Gastroesophageal sphincter (tissue), 4 donors: ENCODE results near the gene MTMR11. TPM values are rescaled to one million over a fixed set of nuclear protein-coding genes. Genes with fewer than 3 reads are reported as not detected.

Experiments used
- ATAC-seq: fragments of 150-250 bp; one replicate; pipeline ENCODE4 v1.9.1; 2016; ENCODE audit warnings: mild to moderate bottlenecking, moderate library complexity
- H3K27ac ChIP-seq, 4 donors: fragments of 200-600 bp; sonication (generic) in 3 of 4; 1 replicate in 3 of 4; 2 replicates in 1 of 4; pipeline ENCODE4 v1.5.1; 2016 to 2019
- H3K27me3 ChIP-seq: fragments of 200-600 bp; sonication (generic); one replicate; pipeline ENCODE4 v1.5.1; 2019
- H3K36me3 ChIP-seq, 2 donors: fragments of 200-600 bp; sonication (generic); one replicate each; pipeline ENCODE4 v1.5.1; 2019; ENCODE audit warnings: control low read depth in 1 of 2
- H3K4me1 ChIP-seq, 3 donors: fragments of 200-600 bp; sonication (generic); 1 replicate in 2 of 3; 2 replicates in 1 of 3; pipeline ENCODE4 v1.5.1; 2016 to 2019; ENCODE audit warnings: control low read depth in 2 of 3
- H3K4me3 ChIP-seq, 2 donors: fragments of 200-600 bp; sonication (generic); one replicate each; pipeline ENCODE4 v1.5.1; 2019; ENCODE audit warnings: mild to moderate bottlenecking in 1 of 2, moderate library complexity in 1 of 2
- H3K9me3 ChIP-seq, 3 donors: fragments of 200-600 bp; sonication (generic); one replicate each; pipeline ENCODE4 v1.5.1; 2017 to 2019; ENCODE audit warnings: control low read depth in 2 of 3
- EP300 ChIP-seq: sonication (generic); formaldehyde crosslinking; IDR thresholded peaks from one replicate; pipeline ENCODE4 v1.6.1; 2017; ENCODE audit warnings: antibody characterized with exemption, mild to moderate bottlenecking
- POLR2A ChIP-seq, 2 donors: fragments of 450-650 bp; IDR thresholded peaks; one replicate each; pipeline ENCODE4 v1.6.1; 2017; ENCODE audit warnings: antibody characterized with exemption in 2 of 2, mild to moderate bottlenecking in 2 of 2, moderate library complexity in 1 of 2
- POLR2AphosphoS5 ChIP-seq: sonication (generic); formaldehyde crosslinking; IDR thresholded peaks from one replicate; pipeline ENCODE4 v1.6.1; 2017; ENCODE audit warnings: antibody characterized with exemption
- WGBS, 2 donors: methylation state at CpG; one replicate each; pipeline ENCODE4 v1.1.5; 2018; ENCODE audit warnings: low coverage in 1 of 2; 5-methylcytosine and 5-hydroxymethylcytosine counted together
- total RNA-seq, 4 donors: library from RNA; depleted of rRNA; stranded (reverse); fragments of >200 nt; gene quantifications; one replicate each; pipeline ENCODE4 v1.1.0, GENCODE V29; 2016
- TF ChIP-seq, protein P1 (sequence below), 4 experiments: fragments of 200-600 bp in 2 of 4; fragments of 450-650 bp in 2 of 4; sonication (generic) in 1 of 4; IDR thresholded peaks; one replicate each; pipeline ENCODE4 v1.5.1; 2017 to 2019; ENCODE audit warnings: antibody characterized with exemption in 4 of 4, mild to moderate bottlenecking in 2 of 4, moderate library complexity in 2 of 4

MTMR11 gene
- total RNA-seq, 4 donors from 2014 or later = 10.6 to 20.6 (median 14.4) TPM

- Histone ChIP-seq H3K4me3 (peak within 1 kb of the TSS; percentile 45 to 64), H3K4me1 (peaks cover 0 to 26% (median 10%) of the 10 kb centered on the region in 3 donors), H3K36me3 (peaks cover 0 to 21% of the 10 kb centered on the region in 2 donors), H3K9me3 (no peaks in the 10 kb centered on the region), H3K27me3 (no peaks in the 10 kb centered on the region), H3K27ac (peak within 1 kb of the TSS in 3 of 4 donors; percentile 34 to 60 (median 44))
- no peak for TF ChIP-seq EP300
- no peak for TF ChIP-seq POLR2AphosphoS5
- TF ChIP-seq POLR2A (IDR thresholded peaks at IDR 0.05) = peak; percentile 30 to 40
- no CpG with 5 or more reads among the region's 24 CpGs for WGBS, 2 donors
- ATAC-seq = peak; percentile 96
These were observed 19.0 kb downstream of the MTMR11 start, which contains the start of gene SV2A for GRCh38 chr1:149917571-149918144. SV2A (minus strand) TSS chr1:149917844; CDS start chr1:149913840, 4,004 bp downstream.

GRCh38 chr1:149916898-149917252 lies 19.8 kb downstream of the MTMR11 start:
- peaks cover 0 to 15% of the 10 kb centered on the region in 2 donors for H3K36me3 ChIP-seq
- peaks cover 0 to 26% (median 10%) of the 10 kb centered on the region in 3 donors for H3K4me1 ChIP-seq
- no peak for ATAC-seq
- H3K27me3 ChIP-seq = no peaks in the 10 kb centered on the region
- no peaks in the 10 kb centered on the region for H3K9me3 ChIP-seq
- peak overlapping the region in 3 of 4 donors; percentile 34 to 60 (median 35) for H3K27ac ChIP-seq
- 0 to 2% methylated on average over 6 to 7 of the region's 10 CpGs for WGBS, 2 donors
- TF ChIP-seq, protein P1, sequence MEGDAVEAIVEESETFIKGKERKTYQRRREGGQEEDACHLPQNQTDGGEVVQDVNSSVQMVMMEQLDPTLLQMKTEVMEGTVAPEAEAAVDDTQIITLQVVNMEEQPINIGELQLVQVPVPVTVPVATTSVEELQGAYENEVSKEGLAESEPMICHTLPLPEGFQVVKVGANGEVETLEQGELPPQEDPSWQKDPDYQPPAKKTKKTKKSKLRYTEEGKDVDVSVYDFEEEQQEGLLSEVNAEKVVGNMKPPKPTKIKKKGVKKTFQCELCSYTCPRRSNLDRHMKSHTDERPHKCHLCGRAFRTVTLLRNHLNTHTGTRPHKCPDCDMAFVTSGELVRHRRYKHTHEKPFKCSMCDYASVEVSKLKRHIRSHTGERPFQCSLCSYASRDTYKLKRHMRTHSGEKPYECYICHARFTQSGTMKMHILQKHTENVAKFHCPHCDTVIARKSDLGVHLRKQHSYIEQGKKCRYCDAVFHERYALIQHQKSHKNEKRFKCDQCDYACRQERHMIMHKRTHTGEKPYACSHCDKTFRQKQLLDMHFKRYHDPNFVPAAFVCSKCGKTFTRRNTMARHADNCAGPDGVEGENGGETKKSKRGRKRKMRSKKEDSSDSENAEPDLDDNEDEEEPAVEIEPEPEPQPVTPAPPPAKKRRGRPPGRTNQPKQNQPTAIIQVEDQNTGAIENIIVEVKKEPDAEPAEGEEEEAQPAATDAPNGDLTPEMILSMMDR (IDR thresholded peaks at IDR 0.05) = no peak
- TF ChIP-seq EP300 (no peak), POLR2A (IDR thresholded peaks at IDR 0.05) (no peak), POLR2AphosphoS5 (no peak)
- peak overlapping the region; percentile 45 to 64 for H3K4me3 ChIP-seq

DNA sequence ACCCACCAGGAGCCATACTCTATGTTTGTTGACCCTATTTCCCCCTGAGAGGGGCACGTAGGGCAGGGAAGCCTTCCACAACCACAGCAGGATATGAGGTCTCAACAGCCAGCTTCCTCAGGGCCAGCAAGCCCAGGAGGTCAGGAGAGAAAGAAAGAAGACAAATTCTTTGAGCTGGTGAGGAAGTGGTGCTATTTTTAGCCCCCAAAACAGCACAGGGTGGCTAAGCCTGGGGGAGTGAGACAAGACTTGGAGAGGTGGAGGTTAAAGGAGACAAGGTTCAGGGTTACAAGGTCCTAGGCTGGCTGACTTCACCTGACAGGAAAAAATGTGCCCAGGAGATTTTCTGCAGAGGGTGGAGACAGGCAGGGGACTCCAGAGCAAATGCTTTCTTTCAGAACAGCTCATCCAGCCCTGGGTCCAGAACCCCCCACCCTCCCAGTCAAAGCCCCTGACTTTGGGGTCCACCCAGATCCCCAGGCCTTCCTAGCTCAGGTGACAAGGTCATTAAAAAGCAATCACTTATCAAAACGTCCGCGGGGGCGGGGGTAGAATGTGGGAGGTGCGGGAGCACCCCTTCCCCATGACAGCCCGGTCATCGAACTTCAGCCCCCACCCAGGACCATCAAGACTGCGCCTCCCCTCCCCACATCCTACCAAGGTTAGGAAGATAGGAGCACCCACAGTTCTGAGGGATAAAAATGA lies 20.3 kb downstream of the MTMR11 start:
- peak overlapping the region in 1 of 2 donors; percentile 64 for H3K4me3 ChIP-seq
- peak overlapping the region in 3 of 4 donors; percentile 34 to 60 (median 35) for H3K27ac ChIP-seq
- no peaks in the 10 kb centered on the region for H3K9me3 ChIP-seq
- no peak for ATAC-seq
- no peaks in the 10 kb centered on the region for H3K27me3 ChIP-seq
- WGBS, 2 donors = 10% methylated on average over 2 of the region's 9 CpGs; no CpG with 5 or more reads in 1 of the 2 donors
- TF ChIP-seq EP300 (no peak), POLR2A (IDR thresholded peaks at IDR 0.05) (no peak), POLR2AphosphoS5 (no peak)
- TF ChIP-seq, protein P1 (IDR thresholded peaks at IDR 0.05) = no peak
- H3K36me3 ChIP-seq = peaks cover 0 to 13% of the 10 kb centered on the region in 2 donors
- peaks cover 0 to 26% (median 10%) of the 10 kb centered on the region in 3 donors for H3K4me1 ChIP-seq

- H3K4me1 ChIP-seq = peaks cover 0 to 26% (median 10%) of the 10 kb centered on the region in 3 donors
- no peak overlapping the region for H3K4me3 ChIP-seq
- peaks cover 0 to 19% of the 10 kb centered on the region in 2 donors for H3K36me3 ChIP-seq
- TF ChIP-seq POLR2AphosphoS5 (no peak), POLR2A (IDR thresholded peaks at IDR 0.05) (no peak), EP300 (no peak)
- TF ChIP-seq, protein P1 (IDR thresholded peaks at IDR 0.05) = no peak
- no peaks in the 10 kb centered on the region for H3K27me3 ChIP-seq
- H3K27ac ChIP-seq = peak overlapping the region in 3 of 4 donors; percentile 34 to 60 (median 35)
- no peaks in the 10 kb centered on the region for H3K9me3 ChIP-seq
- no peak for ATAC-seq
- 82 to 85% methylated on average over 6 to 9 of the region's 11 CpGs for WGBS, 2 donors
These were observed 21.1 kb downstream of the MTMR11 start for GRCh38 chr1:149915429-149916192.

GRCh38 chr1:149914545-149914944 lies 22.1 kb downstream of the MTMR11 start:
- Histone ChIP-seq H3K27ac (no peak overlapping the region), H3K27me3 (no peaks in the 10 kb centered on the region), H3K9me3 (no peaks in the 10 kb centered on the region), H3K4me3 (no peak overlapping the region), H3K36me3 (peaks cover 0 to 30% of the 10 kb centered on the region in 2 donors), H3K4me1 (peaks cover 0 to 26% (median 10%) of the 10 kb centered on the region in 3 donors)
- ATAC-seq = no peak
- no peak for TF ChIP-seq POLR2AphosphoS5
- no peak for TF ChIP-seq EP300
- TF ChIP-seq, protein P1 (IDR thresholded peaks at IDR 0.05) = no peak
- TF ChIP-seq POLR2A (IDR thresholded peaks at IDR 0.05) = no peak
- 82 to 89% methylated on average over 1 of the region's 1 CpG for WGBS, 2 donors
